ENCODE data around the gene PLB1. TPM values are rescaled to one million over a fixed set of nuclear protein-coding genes. Genes with fewer than 3 reads are reported as not detected.
"Not testable (repeated sequence)": the region's sequence is repeated elsewhere in the genome, so short reads cannot be mapped to it uniquely, and the experiment has no call there.

The PLB1 gene
- total RNA-seq, 1 donor from 2014 or later, result 2.1 TPM

DNA sequence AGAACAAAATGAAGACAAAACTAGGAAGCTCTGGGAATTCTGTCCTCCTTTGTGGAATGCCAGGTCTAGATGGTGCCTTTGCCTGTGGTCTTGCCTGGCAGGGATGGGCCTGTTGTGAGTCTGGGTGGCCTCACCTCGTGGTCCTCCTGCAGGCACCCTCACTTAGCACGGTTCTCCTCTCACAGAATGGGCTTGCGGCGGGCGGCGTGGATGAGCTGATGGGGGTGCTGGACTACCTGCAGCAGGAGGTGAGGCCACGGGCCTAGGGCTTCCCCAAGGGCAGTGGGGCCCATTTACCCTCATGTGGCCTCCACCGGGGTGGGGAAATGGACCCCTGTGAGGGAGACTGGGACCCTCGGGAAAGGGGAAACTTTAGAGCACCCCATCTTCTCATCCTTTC is 42.3 kb downstream of the PLB1 start:
- DNase-seq (ENCODE audit: low read depth), result no peak

DNA sequence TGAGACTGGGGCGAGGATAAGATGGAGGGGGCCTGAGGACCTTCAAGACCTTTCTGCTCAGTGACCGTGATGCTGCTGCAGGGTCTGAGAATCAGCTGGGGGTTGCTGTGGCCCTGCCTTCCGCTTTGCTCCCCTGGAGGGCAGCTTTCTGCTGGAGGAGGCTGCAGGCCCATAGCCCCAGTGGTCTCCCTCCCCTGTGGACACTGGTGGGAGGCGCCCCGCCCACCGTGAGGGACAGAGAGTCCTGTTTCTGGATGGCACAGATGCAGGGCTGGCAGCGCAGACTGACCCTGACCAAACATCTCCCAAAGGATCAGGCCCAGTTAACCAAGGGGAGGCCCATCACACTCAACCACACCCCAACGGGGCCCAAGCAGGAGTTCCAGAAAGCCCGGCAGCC is 42.8 kb downstream of the PLB1 start:
- no peak for DNase-seq (ENCODE audit: low read depth)

DNA sequence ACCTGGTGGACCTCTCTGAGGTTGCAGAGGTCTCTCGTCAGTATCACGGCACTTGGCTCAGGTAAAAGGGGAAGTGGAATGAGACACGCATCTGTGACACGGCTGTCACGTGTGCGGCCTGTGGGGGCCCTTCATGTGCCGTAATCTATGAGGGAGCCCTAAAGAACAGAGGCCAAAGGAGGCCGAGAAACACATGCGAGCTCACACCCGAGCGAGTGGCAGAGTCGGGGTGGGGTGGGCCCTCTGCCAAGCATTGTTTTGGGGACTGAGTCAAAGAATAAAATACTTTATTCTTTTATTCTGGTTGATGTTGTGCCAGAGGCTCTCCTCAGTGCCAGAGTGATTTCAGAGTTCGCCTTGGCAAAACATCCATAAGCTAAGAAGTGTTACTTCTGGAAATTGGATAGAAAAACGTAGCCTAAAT is 43.3 kb downstream of the PLB1 start:
- no peak for DNase-seq (ENCODE audit: low read depth)

DNA sequence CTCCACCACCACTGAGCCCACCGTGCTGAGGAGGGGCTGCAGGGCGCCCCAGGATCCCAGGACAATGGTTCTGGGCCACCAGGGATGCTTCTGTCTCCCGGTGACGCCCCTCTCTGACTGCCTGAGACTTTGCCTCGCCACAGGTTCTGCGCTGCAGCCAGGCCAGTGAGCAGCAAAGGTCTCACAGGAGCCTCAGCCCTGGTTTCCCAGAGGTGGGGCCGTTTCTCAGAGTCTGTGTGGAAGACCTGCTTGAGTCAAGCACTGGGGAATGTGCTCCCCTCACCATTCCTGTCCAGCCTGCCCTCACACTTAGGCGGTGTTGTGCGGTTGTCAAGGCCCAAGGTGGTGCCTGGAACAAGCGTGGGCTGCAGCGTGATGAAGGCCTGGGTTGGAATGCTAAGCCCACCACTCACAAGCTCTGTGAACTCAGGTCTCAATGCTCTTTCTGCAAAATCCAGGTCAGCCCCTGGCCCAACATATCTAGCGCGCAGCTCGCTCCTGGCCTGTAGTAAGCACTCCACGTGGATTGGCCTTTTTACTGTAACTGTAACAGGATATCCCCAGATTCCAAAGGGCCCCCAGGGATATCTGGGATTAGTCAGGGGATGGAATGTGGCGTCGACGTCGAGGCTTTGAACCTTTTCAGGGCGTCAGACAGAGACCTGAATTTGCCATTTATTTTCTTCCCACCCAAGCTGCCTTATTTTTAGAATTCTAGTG is 47.6 kb downstream of the PLB1 start:
- DNase-seq (ENCODE audit: low read depth), result no peak

DNA sequence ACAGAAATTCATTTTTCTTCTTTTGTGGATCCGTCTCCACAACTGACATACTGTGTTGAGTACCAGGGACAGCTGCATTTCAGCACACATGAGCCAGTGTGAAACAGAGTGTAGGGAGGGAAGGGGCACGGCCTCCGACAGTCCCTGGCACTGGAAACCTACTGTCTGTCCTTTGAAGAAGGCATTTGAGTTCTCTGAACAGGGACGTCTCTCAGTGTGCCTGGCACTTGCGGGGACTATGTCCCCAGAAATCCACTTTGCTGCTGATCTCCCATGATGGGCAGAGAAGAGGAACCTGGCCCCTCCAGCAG is 48.1 kb downstream of the PLB1 start:
- no peak for DNase-seq (ENCODE audit: low read depth)

DNA sequence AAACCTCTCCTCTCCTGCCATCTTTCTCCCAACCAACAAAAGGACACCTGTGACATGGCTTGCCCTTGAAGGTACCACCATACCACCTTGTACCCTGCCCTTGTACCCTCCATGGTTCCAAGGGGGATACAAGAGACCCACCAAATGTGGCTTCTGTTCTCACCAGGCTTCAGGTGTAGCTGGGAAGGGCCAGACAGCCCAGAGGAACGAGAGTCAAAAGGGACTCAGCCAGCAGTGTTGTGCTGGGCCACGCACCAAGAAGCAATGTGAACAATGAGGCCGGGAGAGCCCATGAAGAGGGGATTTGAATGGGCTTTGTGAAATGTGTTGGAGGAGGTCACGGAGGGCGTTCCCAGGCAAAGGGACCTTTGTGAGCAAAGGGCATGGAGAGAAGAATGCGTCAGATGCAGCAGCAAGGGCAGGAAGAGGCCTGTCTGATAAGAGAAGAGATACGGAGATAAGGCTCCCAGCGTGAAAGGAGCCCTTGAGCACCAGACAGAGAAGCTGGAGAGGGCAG is 48.6 kb downstream of the PLB1 start:
- no peak for DNase-seq (ENCODE audit: low read depth)

DNA sequence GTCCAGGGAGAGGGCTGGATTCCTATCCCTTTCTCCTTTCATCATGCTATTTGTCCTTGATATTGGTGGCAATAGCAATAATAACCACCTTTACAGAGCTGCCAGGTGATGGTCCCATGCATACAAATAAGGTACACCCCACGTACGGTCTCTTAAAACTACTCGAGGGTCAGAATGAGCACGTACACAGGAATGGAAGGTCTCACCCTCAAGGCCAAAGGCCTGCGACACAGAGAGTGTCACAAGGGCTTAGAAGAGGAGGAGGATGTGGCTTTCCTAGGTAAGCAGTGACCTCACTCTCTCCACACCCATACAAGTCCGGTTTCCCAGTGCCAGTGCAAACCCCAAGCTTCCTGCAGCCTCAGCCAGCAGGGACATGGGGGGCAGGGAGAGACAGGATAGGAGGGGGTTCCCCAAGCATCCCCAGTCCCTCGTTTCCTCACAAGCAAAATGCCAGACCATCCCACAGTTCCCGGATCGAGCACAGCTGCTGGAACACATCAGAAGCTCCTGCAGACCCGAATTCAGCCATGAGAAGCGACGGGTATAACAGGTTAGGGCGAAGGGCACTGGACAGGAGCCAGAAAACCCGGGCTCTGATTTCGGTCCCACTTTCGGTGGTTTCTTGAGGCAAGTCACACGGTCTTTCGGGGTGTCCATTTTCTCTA is 49.2 kb downstream of the PLB1 start:
- DNase-seq (ENCODE audit: low read depth), result no peak

DNA sequence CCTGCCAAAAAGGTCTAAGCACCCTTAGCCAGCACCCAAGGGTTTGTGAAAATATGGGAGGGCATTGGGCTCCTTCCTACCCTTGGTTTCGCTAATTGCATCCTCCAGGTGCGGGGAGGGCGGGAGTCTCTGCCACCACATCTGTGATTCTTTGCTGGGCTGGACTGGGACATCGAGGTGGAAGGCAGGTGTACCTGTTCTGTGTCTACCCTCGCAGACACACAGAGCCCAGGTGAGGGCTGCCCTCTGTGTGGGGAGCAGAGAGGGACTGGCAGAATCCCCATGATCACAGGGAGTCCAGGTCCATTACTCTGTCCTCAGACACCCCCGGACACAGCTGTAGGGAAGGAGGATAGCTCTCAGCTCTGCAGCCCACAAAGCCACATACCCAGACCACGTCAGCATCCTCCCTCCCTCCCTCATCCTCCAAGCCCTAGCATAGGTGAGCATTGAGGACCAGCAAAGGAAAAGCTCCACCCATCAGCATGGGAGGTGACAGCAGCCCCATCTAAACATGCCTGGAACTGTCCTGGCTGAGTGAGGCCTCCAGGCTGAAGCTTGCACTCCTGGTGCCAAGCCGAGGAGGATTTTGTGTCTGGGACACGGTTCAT is 49.8 kb downstream of the PLB1 start:
- DNase-seq (ENCODE audit: low read depth), result no peak

DNA sequence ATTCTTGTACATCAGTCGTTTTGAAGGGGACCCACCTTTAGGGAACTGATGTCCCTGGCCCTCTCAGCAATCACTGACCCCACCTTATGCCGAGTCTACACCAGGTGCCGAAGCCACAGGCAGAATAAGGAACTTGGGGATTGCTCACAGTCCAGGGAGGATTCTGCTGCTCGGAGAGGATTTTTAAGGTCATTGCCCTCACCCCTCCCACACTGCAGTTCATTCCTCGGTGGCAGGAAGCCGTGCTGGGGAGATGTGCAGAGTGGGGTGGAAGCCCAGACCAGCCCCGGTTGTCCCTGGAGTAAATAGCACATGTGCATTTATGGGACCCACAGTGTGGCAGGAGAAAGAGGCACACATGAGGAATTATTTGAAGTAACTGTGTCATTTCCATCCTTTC is 50.4 kb downstream of the PLB1 start:
- no peak for DNase-seq (ENCODE audit: low read depth)

DNA sequence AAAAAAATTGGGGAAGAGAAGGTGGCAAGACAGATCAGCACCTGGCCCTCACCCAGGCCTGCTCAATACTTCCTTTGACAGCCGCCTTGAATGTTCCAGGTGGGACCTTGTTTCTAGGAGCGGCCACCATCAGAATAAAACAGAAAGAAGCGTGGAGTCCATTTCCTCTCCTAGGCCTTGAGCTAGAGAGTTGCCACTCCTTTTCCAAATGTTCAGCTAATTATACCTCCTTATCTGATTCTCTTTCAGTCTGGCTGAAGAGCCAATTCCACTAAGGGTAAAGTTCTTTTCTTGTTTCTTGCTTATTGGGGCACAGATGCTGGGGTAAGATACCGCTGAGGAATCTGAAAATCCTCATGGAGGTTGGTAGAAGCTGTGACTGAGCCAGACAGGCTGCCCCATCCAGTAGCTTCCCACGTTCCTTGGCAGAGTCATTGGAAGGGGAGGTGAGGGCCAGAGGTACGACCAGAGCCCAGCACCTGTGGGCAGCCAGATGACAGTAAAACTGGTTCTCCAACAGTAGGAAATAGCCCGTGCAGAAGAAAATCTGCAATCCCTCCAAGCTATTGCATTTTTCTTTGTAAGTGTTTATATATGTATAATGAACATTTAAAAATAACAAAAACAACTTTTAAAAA is 51.5 kb downstream of the PLB1 start:
- no peak for DNase-seq (ENCODE audit: low read depth)

DNA sequence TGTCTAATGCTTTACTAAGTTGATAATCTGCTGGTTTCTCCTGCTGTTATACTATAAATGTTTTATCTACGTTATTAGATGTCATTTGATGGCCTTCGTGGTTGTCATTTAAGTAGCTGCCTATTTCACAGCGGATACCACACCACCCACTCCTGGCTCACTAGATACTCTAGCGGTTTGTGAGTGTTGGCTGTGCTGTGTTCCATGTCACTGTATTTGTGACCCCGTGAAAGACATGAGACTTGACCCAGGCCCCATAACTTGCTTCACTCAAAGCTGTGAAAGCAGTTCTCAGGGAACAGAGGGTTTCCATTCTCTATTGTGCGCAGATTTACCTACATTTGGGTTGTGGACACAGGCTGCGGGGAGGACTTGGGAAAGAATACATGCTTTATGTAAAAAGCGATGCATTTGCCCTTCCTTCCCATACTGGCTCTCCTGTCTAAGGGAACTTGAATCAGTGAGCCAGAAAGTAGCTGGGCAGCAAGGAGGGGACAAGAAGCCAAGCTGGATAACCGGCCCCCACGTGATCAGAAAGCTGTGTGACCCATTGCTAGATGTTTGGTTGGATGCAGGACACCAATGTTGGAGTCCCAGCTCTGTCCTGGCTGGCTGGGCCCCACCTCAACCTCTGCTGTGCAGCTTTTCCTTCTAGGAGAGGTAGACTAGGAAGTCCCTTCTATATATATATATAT is 52.2 kb downstream of the PLB1 start:
- DNase-seq (ENCODE audit: low read depth), result no peak

DNA sequence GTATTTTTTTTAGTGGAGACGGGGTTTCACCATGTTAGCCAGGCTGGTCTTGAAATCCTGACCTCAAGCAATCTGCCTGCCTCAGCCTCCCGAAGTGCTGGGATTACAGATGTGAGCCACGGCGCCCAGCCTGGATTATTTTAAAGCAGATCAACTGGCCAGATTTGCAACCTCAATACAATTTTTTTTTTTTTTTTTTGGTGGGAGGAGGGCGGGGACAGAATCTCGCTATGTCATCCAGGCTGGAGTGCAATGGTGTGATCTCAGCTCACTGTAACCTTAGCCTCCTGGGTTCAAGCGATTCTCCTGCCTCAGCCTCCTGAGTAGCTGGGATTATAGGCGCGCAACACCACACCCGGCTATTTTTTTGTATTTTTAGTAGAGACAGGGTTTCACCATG is 54.5 kb downstream of the PLB1 start:
- DNase-seq (ENCODE audit: low read depth), result not testable (repeated sequence)

DNA sequence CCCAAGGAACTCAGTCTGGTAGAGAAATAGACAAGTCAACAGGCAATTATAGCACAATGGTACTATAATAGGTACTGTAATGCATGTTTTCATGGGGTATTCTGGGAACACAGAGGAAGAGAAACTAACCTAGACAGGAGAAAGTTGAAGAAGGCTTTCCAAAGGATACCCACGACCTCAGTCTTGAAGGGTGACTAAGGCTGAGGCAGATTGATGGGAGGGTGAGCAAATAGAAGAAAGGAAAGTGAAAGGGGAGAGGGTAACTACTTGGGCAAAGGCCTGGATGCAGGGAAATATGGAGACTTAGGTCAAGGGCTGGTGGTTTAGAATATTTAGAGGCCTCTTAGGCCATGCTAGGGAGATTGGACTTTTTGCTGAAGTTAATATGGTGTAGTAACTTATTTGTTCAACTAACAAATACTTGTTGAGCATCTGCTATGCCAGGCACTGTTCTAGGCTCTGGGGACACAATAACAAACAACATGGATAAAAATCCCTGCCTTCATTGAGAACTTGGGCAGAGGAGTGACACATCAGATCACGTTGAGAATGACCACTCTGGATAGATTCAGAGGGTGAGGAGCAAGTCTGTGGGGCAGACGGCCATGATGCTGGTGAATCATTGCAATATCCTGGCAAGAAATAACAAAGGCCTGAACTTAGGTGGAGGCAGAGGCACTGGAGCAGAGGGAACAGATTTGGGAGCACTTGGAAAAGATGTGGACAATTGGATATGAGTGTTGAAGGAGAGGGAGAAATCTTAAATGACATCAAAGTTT is 56.4 kb downstream of the PLB1 start:
- peak; percentile 79 for DNase-seq (ENCODE audit: low read depth)

DNA sequence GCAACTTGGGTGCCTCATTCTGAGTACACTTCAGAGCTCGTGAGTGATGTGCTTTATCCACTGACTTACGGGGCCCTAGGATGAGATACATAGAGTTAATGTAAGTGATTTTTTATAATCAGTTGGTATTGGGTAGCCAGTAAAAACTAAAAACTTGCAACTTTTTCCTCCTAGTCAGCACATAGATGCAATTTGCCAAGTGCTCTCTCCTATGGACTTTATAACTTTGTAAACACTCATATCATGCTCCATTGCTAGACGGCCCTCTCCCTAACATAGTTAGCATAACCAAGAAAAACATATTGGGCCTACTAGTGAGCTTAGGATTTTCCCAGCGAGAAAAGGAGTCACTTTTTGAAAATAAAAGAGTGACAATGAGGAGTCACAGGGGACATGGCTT is 60.4 kb downstream of the PLB1 start:
- DNase-seq (ENCODE audit: low read depth), result no peak

DNA sequence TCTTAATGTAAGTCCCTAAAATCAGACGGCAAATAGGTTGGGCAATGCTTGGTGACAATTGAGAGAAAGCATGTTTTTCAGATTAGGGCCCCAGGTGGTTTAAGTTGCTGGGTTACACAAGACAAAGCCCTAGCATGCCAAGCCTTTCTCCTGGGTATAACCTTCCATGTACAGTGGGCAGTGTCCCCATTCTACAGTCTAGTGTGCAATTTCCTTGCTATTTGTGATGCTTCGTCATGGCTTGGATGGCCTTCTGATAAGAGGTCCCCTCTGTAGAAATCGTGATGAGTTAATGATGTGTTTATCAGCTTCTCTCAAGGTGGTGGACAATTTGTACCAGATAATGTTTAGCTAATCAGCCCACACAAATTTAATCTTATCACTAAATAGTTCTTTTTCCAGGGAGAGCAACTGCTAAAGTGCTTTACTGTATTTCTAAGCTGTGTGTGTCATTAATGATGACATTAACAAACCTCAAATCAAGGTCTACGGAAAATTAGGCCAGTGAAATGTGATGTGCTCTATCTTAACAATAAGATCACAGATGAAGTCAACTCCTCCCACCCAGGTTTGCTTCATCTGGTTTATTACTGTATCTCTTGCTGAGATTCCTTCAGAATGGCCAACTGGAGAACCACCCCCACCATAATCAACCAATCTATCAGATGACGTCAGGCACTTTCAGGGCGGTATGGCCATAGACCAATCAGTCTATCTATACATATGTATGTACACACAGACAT is 61.7 kb downstream of the PLB1 start:
- DNase-seq (ENCODE audit: low read depth), result no peak

DNA sequence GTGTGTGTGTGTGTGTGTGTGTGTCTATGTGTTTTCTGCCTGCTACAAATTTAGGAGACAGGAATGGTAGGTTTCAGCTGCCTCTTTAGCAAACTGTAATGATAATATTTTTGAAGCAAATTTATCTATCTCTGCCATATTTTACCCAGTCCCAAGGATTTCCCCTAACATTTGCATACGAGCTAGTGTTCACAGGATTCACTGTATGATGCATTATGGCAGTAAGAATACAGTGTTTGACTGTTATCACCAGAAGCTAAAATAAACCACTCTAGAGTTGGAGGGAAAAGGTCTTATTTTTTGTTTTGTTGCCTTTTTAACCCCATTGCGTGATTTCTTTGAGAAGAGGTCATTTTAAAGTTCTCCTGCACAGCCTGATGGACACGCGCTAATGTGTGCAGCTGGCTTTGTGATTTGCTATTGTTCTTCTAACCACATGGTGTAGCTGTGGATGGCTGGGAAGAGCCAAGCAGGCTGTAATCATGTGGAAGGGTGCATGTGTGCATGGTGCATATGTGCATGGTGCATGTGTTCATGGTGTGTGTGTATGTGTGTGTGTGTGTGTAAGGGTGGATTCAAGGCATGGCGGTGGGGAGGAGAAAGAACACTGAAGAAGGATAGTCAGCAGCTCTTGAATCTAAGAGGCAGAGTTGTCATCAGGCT is 62.4 kb downstream of the PLB1 start:
- DNase-seq (ENCODE audit: low read depth), result no peak

DNA sequence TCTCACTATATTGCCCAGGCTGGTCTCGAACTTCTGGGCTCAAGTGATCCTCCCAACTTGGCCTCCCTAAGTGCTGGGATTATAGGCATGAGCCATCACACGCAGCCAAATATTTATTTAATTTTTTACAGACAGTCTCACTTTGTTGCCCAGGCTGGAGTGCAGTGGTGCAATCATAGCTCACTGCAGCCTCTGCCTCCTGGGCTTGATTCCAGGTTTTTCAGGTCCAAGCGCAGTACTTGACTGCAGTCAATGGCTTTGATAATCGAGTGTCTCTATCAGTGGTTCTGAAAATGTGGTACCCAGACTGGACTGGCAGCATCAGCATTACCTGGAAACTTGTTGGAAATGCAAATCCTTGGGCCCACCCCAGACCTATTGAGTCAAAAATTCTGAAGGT is 63.1 kb downstream of the PLB1 start:
- DNase-seq (ENCODE audit: low read depth), result no peak

DNA sequence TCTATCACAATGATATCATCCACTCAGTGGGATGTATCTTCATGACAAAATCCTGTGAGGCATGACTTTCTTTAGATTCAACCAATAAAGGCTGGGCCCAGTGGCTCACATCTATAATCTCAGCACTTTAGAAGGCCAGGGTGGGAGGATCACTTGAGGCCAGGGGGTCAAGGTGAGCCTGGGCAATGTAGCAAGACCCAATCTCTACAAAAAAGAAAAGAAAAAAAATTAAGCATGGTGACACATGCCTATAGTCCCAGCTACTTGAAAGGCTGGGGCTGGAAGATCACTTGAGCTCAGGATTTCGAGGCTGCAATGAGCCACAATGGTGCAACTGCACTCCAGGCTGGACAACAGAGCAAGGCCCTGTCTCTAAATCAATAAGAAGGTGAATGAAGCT is 68.0 kb downstream of the PLB1 start:
- DNase-seq (ENCODE audit: low read depth), result no peak

DNA sequence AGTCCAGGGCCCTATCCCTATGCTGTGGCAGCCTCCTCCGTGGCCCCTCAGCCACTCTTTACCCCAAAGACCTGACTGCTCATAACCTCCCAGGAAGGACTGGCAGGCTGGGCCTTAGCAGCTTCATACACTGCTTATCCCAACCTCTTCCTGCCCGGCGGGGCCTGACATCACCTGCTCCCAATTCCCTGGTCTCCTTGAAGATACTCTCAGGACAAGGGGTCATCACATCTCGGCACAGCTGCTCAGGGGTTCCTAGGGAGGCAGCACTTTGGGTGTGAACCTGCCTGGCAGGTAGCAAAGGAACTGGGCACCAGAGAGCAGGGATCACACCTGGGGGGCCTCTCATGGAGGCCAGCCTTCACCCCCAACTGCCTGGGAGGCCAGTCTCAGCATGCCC is 68.5 kb downstream of the PLB1 start:
- no peak for DNase-seq (ENCODE audit: low read depth)

DNA sequence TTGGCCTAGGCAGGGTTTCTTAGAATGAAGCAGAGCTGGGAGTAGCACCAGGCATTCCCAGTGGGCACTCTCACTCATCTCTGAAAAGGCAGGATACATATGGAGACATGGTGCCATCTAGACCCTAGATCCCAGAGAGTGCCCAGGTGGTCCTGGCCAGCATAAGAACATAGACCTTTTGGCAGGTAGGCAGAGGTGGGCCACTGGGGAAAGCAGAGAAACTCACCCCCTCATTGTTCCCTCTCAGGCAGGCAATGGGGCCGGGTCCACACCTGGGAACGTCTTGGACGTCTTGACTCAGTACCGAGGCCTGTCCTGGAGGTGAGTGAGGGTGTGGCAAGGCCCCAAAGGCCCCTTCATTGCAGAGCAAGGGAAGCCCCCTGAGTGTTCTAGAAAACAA is 69.2 kb downstream of the PLB1 start:
- DNase-seq (ENCODE audit: low read depth), result no peak

Data from renal cortical epithelial cell (primary cell).